ENCODE data around the gene CUBN.

DNA sequence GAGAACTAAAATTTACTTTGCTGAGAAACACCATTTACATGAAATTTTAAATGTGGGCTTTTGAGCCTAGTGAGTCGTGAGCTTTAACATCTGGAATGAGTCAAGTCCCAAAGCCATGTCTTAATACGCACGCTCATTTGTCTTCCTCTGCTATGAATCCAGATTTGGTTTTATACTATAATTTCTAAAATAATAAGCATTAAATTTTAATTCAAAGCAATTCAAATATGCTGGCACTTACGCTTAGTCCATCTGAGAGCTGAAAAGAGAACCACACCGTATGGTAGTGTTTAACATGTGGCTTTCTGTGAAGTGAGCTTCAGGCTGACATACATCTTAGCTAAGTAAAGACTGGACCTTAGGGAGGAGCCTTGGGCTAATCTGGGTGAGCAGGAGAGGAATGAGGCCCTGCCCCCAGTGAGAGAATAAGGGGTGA lies 52.2 kb downstream of the CUBN start:
- TF ChIP-seq EZH2 (IDR thresholded peaks at IDR 0.05; ENCODE audit: low read length, unreplicated experiment) (no peak), CTCF (conservative IDR thresholded peaks at IDR 0.05; ENCODE audit: low read depth, low read length) (no peak), EZH2phosphoT487 (IDR thresholded peaks at IDR 0.05; ENCODE audit: borderline replicate concordance, low read length) (no peak)
